ENCODE results near the gene SMIM14. TPM values are rescaled to one million over a fixed set of nuclear protein-coding genes. Genes with fewer than 3 reads are reported as not detected.

SMIM14 gene
- total RNA-seq, 1 experiment from 2014 or later: 32.3 TPM

DNA sequence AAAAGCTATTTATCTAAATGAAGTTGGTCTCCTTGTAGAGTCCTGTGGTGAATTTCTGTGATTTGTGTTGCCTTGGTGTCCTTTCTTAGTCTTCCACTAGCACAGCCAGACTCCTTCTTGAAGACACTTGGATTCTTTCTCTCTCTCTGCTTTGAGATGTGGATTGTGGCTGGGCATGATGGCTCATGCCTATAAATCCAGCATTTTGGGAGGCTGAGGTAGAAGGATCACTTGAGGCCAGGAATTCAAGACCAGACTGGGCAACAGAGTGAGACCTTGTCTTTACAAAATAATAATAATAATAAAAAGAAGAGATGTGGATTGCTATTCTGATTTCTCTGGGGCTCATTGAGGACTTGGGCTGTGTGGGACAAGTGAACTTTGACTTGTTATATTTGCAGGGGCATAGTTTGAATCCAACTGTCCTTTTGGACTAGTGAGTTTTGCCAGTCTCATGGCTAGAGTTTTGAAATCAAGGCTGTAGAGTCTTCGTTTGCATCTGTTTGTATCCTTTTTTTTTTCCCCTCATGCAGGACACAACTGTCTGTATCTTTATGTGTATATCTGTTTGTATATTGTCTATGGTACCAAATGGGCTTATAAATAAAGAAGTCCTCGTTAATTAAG, 11.1 kb upstream of the SMIM14 start:
- H3K27me3 Mint-ChIP-seq (ENCODE audit: low read depth): no peaks in the 10 kb centered on the region
- no peak overlapping the region for H3K27ac Mint-ChIP-seq
- no peaks in the 10 kb centered on the region for H3K9me3 Mint-ChIP-seq
- H3K4me3 Mint-ChIP-seq: no peak overlapping the region
- ATAC-seq: no peak
- TF ChIP-seq SP1 (CRISPR knock-in tag; conservative IDR thresholded peaks at IDR 0.05): no peak
- no peak for TF ChIP-seq RELA (CRISPR knock-in tag; IDR thresholded peaks at IDR 0.05; ENCODE audit: borderline replicate concordance)
- no peak for TF ChIP-seq GTF2I (CRISPR knock-in tag; conservative IDR thresholded peaks at IDR 0.05)
- TF ChIP-seq, protein P1, sequence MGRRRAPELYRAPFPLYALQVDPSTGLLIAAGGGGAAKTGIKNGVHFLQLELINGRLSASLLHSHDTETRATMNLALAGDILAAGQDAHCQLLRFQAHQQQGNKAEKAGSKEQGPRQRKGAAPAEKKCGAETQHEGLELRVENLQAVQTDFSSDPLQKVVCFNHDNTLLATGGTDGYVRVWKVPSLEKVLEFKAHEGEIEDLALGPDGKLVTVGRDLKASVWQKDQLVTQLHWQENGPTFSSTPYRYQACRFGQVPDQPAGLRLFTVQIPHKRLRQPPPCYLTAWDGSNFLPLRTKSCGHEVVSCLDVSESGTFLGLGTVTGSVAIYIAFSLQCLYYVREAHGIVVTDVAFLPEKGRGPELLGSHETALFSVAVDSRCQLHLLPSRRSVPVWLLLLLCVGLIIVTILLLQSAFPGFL (CRISPR knock-in tag; IDR thresholded peaks at IDR 0.05; ENCODE audit: borderline replicate concordance): no peak
- TF ChIP-seq, protein P2, sequence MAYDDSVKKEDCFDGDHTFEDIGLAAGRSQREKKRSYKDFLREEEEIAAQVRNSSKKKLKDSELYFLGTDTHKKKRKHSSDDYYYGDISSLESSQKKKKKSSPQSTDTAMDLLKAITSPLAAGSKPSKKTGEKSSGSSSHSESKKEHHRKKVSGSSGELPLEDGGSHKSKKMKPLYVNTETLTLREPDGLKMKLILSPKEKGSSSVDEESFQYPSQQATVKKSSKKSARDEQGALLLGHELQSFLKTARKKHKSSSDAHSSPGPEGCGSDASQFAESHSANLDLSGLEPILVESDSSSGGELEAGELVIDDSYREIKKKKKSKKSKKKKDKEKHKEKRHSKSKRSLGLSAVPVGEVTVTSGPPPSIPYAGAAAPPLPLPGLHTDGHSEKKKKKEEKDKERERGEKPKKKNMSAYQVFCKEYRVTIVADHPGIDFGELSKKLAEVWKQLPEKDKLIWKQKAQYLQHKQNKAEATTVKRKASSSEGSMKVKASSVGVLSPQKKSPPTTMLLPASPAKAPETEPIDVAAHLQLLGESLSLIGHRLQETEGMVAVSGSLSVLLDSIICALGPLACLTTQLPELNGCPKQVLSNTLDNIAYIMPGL (CRISPR knock-in tag; IDR thresholded peaks at IDR 0.05): no peak
- TF ChIP-seq ZNF416 (CRISPR knock-in tag; IDR thresholded peaks at IDR 0.05): no peak
- no peak for TF ChIP-seq FOXK1 (CRISPR knock-in tag; IDR thresholded peaks at IDR 0.05)
- no peak for TF ChIP-seq ELF4 (CRISPR knock-in tag; IDR thresholded peaks at IDR 0.05; ENCODE audit: low read depth)
- TF ChIP-seq ZNF396 (CRISPR knock-in tag; IDR thresholded peaks at IDR 0.05; ENCODE audit: borderline replicate concordance): no peak
- ChIA-PET CTCF (no interaction called here), POLR2A (interaction anchor here (2.0 kb wide), 1 partner anchor 11 kb away, joined by 8 read pairs; the partner anchor contains the start of gene SMIM14)
- DNase-seq (ENCODE audit: low spot score): no peak
- H3K36me3 Mint-ChIP-seq: no peaks in the 10 kb centered on the region
- no peaks in the 10 kb centered on the region for H3K4me1 Mint-ChIP-seq

DNA sequence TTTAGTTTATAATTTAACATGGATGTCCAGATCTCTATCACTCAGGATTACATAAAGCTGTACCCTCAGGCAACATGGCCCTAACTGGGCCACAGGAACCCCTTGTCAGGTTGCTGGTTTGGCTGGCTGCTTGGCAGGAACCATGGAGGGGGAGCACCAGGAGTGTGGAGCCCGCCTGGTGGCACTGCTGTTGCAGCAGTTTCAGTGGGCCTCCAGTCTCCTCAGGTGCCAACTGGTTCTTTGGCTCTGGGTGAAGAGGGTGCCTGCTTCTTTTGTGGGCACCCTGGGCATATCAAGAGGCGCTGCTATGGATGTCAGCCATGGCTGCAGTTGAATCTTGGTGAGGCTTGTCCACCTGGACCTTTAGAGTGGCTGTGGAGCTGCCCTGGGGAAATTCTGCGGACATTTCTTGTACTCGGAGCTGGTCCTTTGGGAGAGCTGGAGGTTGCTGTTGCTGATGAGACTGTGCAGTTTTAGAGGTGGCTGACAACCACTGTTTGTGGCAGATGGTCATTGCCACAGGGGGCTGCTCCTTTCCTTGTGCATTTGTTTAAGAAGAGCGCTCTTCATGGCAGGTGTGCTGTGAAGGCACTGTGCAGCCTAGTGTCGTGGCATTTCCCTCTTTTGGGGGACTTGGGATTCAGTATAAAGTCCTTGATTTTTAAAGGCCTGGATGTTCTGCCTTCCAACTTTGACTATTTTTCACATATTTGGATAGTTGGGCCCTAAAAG, 10.3 kb upstream of the SMIM14 start:
- ChIA-PET CTCF (interaction anchor here (0.6 kb wide), 1 partner anchor 109 kb away, joined by 3 read pairs; no protein-coding TSS in a partner anchor), POLR2A (interaction anchor here (2.0 kb wide), 1 partner anchor 10 kb away, joined by 8 read pairs; the partner anchor contains the start of gene SMIM14)
- H3K36me3 Mint-ChIP-seq: no peaks in the 10 kb centered on the region
- TF ChIP-seq RORB (CRISPR knock-in tag; IDR thresholded peaks at IDR 0.05): no peak
- TF ChIP-seq TEAD1 (CRISPR knock-in tag; IDR thresholded peaks at IDR 0.05): no peak
- H3K27ac Mint-ChIP-seq: no peak overlapping the region
- H3K4me1 Mint-ChIP-seq: no peaks in the 10 kb centered on the region
- H3K27me3 Mint-ChIP-seq (ENCODE audit: low read depth): no peaks in the 10 kb centered on the region
- H3K9me3 Mint-ChIP-seq: no peaks in the 10 kb centered on the region
- no peak overlapping the region for H3K4me3 Mint-ChIP-seq
- no peak for ATAC-seq
- DNase-seq (ENCODE audit: low spot score): no peak

DNA sequence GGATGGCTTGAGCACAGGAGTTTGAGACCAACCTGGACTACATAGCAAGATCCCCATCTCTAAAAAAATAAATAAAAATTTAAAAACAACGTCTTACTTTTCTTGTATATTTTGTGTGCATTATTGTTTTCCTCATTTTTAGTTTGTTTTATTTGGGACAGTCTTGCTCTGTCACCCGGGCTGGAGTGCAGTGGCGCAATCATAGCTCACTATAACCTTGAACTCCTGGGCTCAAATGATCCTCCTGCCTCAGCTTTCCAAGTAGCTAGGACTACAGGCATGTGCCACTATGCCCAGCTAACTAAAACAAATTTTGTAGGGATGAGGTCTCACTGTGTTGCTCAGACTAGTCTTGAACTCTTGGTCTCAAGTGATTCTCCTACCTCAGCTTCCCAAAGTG, 9.5 kb upstream of the SMIM14 start:
- Mint-ChIP-seq H3K4me3 (no peak overlapping the region), H3K27me3 (ENCODE audit: low read depth) (no peaks in the 10 kb centered on the region), H3K9me3 (no peaks in the 10 kb centered on the region), H3K27ac (no peak overlapping the region), H3K4me1 (no peaks in the 10 kb centered on the region), H3K36me3 (no peaks in the 10 kb centered on the region)
- no peak for DNase-seq (ENCODE audit: low spot score)
- ATAC-seq: no peak
- POLR2A ChIA-PET: interaction anchor here (2.0 kb wide), 1 partner anchor 10 kb away, joined by 8 read pairs; the partner anchor contains the start of gene SMIM14
- CTCF ChIA-PET: interaction anchor here (0.6 kb wide), 1 partner anchor 110 kb away, joined by 3 read pairs; no protein-coding TSS in a partner anchor
- TF ChIP-seq, protein P2 (CRISPR knock-in tag; IDR thresholded peaks at IDR 0.05): no peak
- no peak for TF ChIP-seq JUN (CRISPR knock-in tag; IDR thresholded peaks at IDR 0.05)
- TF ChIP-seq, protein P3, sequence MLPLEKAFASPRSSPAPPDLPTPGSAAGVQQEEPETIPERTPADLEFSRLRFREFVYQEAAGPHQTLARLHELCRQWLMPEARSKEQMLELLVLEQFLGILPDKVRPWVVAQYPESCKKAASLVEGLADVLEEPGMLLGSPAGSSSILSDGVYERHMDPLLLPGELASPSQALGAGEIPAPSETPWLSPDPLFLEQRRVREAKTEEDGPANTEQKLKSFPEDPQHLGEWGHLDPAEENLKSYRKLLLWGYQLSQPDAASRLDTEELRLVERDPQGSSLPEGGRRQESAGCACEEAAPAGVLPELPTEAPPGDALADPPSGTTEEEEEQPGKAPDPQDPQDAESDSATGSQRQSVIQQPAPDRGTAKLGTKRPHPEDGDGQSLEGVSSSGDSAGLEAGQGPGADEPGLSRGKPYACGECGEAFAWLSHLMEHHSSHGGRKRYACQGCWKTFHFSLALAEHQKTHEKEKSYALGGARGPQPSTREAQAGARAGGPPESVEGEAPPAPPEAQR (CRISPR knock-in tag; IDR thresholded peaks at IDR 0.05): no peak
- TF ChIP-seq, protein P4, sequence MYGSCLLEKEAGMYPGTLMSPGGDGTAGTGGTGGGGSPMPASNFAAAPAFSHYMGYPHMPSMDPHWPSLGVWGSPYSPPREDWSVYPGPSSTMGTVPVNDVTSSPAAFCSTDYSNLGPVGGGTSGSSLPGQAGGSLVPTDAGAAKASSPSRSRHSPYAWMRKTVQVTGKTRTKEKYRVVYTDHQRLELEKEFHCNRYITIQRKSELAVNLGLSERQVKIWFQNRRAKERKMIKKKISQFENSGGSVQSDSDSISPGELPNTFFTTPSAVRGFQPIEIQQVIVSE (CRISPR knock-in tag; IDR thresholded peaks at IDR 0.05; ENCODE audit: borderline replicate concordance): no peak
- no peak for TF ChIP-seq JAZF1 (CRISPR knock-in tag; IDR thresholded peaks at IDR 0.05)
- TF ChIP-seq, protein P5, sequence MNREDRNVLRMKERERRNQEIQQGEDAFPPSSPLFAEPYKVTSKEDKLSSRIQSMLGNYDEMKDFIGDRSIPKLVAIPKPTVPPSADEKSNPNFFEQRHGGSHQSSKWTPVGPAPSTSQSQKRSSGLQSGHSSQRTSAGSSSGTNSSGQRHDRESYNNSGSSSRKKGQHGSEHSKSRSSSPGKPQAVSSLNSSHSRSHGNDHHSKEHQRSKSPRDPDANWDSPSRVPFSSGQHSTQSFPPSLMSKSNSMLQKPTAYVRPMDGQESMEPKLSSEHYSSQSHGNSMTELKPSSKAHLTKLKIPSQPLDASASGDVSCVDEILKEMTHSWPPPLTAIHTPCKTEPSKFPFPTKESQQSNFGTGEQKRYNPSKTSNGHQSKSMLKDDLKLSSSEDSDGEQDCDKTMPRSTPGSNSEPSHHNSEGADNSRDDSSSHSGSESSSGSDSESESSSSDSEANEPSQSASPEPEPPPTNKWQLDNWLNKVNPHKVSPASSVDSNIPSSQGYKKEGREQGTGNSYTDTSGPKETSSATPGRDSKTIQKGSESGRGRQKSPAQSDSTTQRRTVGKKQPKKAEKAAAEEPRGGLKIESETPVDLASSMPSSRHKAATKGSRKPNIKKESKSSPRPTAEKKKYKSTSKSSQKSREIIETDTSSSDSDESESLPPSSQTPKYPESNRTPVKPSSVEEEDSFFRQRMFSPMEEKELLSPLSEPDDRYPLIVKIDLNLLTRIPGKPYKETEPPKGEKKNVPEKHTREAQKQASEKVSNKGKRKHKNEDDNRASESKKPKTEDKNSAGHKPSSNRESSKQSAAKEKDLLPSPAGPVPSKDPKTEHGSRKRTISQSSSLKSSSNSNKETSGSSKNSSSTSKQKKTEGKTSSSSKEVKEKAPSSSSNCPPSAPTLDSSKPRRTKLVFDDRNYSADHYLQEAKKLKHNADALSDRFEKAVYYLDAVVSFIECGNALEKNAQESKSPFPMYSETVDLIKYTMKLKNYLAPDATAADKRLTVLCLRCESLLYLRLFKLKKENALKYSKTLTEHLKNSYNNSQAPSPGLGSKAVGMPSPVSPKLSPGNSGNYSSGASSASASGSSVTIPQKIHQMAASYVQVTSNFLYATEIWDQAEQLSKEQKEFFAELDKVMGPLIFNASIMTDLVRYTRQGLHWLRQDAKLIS (CRISPR knock-in tag; IDR thresholded peaks at IDR 0.05; ENCODE audit: borderline replicate concordance): no peak
- TF ChIP-seq FOXP1 (CRISPR knock-in tag; IDR thresholded peaks at IDR 0.05; ENCODE audit: borderline replicate concordance): no peak
- no peak for TF ChIP-seq FOXJ3 (CRISPR knock-in tag; IDR thresholded peaks at IDR 0.05; ENCODE audit: borderline replicate concordance)
- TF ChIP-seq FOXK1 (CRISPR knock-in tag; IDR thresholded peaks at IDR 0.05): no peak
- no peak for TF ChIP-seq CREB1 (CRISPR knock-in tag; IDR thresholded peaks at IDR 0.05)

All from WTC11 (cell line).